AG10803 (cell line): ENCODE results near the gene PTPRC.
"Not testable (repeated sequence)": the region's sequence is repeated elsewhere in the genome, so short reads cannot be mapped to it uniquely, and the experiment has no call there.

Experiments used
- DNase-seq: peaks from one replicate; pipeline ENCODE4 v3.0.0; 2010; ENCODE audit warnings: low read depth
- H3K4me3 ChIP-seq: 2 replicates; pipeline ENCODE4 v1.5.1; 2011; ENCODE audit warnings: mild to moderate bottlenecking, low read length, control low read depth
- CTCF ChIP-seq: conservative IDR thresholded peaks from 2 replicates; pipeline ENCODE4 v1.5.1; 2011; ENCODE audit warnings: mild to moderate bottlenecking, low read length, control low read depth, inconsistent platforms

The PTPRC gene

GRCh38 chr1:198599749-198600148, 39.1 kb upstream of the PTPRC start:
- no peak for DNase-seq
- no peak overlapping the region for H3K4me3 ChIP-seq
- TF ChIP-seq CTCF = no peak

- TF ChIP-seq CTCF = no peak
- H3K4me3 ChIP-seq = no peak overlapping the region
- peak; percentile 48 for DNase-seq
Measured at GRCh38 chr1:198600906-198601305, 37.9 kb upstream of the PTPRC start.

GRCh38 chr1:198601310-198601709, 37.5 kb upstream of the PTPRC start:
- not testable (repeated sequence) for H3K4me3 ChIP-seq, DNase-seq

GRCh38 chr1:198601936-198602889, 36.6 kb upstream of the PTPRC start:
- peak; percentile 67 for TF ChIP-seq CTCF
- peak; percentile 99 for DNase-seq
- H3K4me3 ChIP-seq = no peak overlapping the region

GRCh38 chr1:198604975-198605374, 33.9 kb upstream of the PTPRC start:
- H3K4me3 ChIP-seq = no peak overlapping the region
- no peak for DNase-seq
- no peak for TF ChIP-seq CTCF

- no peak for DNase-seq
- no peak overlapping the region for H3K4me3 ChIP-seq
- TF ChIP-seq CTCF = no peak
Measured at GRCh38 chr1:198605406-198605805, 33.4 kb upstream of the PTPRC start.

- no peak for TF ChIP-seq CTCF
- H3K4me3 ChIP-seq = no peak overlapping the region
- peak; percentile 67 for DNase-seq
Measured at GRCh38 chr1:198606020-198606438, 32.8 kb upstream of the PTPRC start.
